ENCODE results near the gene ATP7A. TPM values are rescaled to one million over a fixed set of nuclear protein-coding genes. Genes with fewer than 3 reads are reported as not detected.
"Not testable (repeated sequence)": the region's sequence is repeated elsewhere in the genome, so short reads cannot be mapped to it uniquely, and the experiment has no call there.

The ATP7A gene
- total RNA-seq, 1 donor from 2014 or later: 15.0 TPM

GRCh38 chrX:78064152-78064551 lies 153.7 kb downstream of the ATP7A start:
- no peak for TF ChIP-seq CTCF (IDR thresholded peaks at IDR 0.05; ENCODE audit: insufficient read depth, low read depth, low read length)
- no peak overlapping the region for H3K4me3 Mint-ChIP-seq (ENCODE audit: unreplicated experiment)
- no peak for DNase-seq (ENCODE audit: low read depth)
- Histone ChIP-seq H3K4me2 (ENCODE audit: low read length) (no peak overlapping the region), H3K36me3 (ENCODE audit: insufficient read depth, low read length) (no peaks in the 10 kb centered on the region), H3K27ac (ENCODE audit: low read depth, low read length) (no peak overlapping the region), H3K27me3 (ENCODE audit: insufficient read depth, low read length) (no peaks in the 10 kb centered on the region), H3K4me1 (ENCODE audit: insufficient read depth, low read length) (peaks cover 8% of the 10 kb centered on the region), H4K20me1 (ENCODE audit: insufficient read depth, low read length) (no peaks in the 10 kb centered on the region), H3K9ac (ENCODE audit: low read length) (no peak overlapping the region), H3K79me2 (ENCODE audit: insufficient read depth, low read length) (no peaks in the 10 kb centered on the region), H3K4me3 (ENCODE audit: insufficient read depth, low read depth, low read length) (no peak overlapping the region), H3K9me3 (ENCODE audit: insufficient read depth, low read depth, low read length) (no peaks in the 10 kb centered on the region), H2AFZ (ENCODE audit: low read depth, low read length) (no peak overlapping the region)
- H3K27me3 Mint-ChIP-seq (ENCODE audit: low read depth, unreplicated experiment): peaks cover 3% of the 10 kb centered on the region
- H3K9me3 Mint-ChIP-seq (ENCODE audit: unreplicated experiment): no peaks in the 10 kb centered on the region
- H3K4me1 Mint-ChIP-seq (ENCODE audit: low read depth, unreplicated experiment): peaks cover 5% of the 10 kb centered on the region
- no peaks in the 10 kb centered on the region for H3K36me3 Mint-ChIP-seq (ENCODE audit: low read depth, unreplicated experiment)
- peak; percentile 85 for FAIRE-seq
- H3K27ac Mint-ChIP-seq (ENCODE audit: unreplicated experiment): no peak overlapping the region

- DNase-seq (ENCODE audit: low read depth) (peak; percentile 76), FAIRE-seq (peak; percentile 91)
- not testable (repeated sequence) for H3K9me3 Mint-ChIP-seq (ENCODE audit: unreplicated experiment); H3K4me3 Mint-ChIP-seq (ENCODE audit: unreplicated experiment); H3K79me2 ChIP-seq (ENCODE audit: insufficient read depth, low read length); H3K4me1 Mint-ChIP-seq (ENCODE audit: low read depth, unreplicated experiment); H3K4me1 ChIP-seq (ENCODE audit: insufficient read depth, low read length); H3K27me3 Mint-ChIP-seq (ENCODE audit: low read depth, unreplicated experiment); H4K20me1 ChIP-seq (ENCODE audit: insufficient read depth, low read length); H3K27me3 ChIP-seq (ENCODE audit: insufficient read depth, low read length); H3K4me3 ChIP-seq (ENCODE audit: insufficient read depth, low read depth, low read length); H2AFZ ChIP-seq (ENCODE audit: low read depth, low read length); H3K9me3 ChIP-seq (ENCODE audit: insufficient read depth, low read depth, low read length); H3K36me3 Mint-ChIP-seq (ENCODE audit: low read depth, unreplicated experiment); H3K36me3 ChIP-seq (ENCODE audit: insufficient read depth, low read length)
- Histone ChIP-seq H3K4me2 (ENCODE audit: low read length) (peak overlapping the region; percentile 37), H3K27ac (ENCODE audit: low read depth, low read length) (peak overlapping the region; percentile 77), H3K9ac (ENCODE audit: low read length) (peak overlapping the region; percentile 52)
- peak overlapping the region; percentile 69 for H3K27ac Mint-ChIP-seq (ENCODE audit: unreplicated experiment)
Measured at GRCh38 chrX:78064698-78065601, 154.5 kb downstream of the ATP7A start.

- FAIRE-seq (peak; percentile 87), DNase-seq (ENCODE audit: low read depth) (peak; percentile 59)
- no peak overlapping the region for H3K9ac ChIP-seq (ENCODE audit: low read length)
- peaks cover 3% of the 10 kb centered on the region for H3K27me3 Mint-ChIP-seq (ENCODE audit: low read depth, unreplicated experiment)
- no peaks in the 10 kb centered on the region for H3K9me3 ChIP-seq (ENCODE audit: insufficient read depth, low read depth, low read length)
- peaks cover 8% of the 10 kb centered on the region for H3K4me1 ChIP-seq (ENCODE audit: insufficient read depth, low read length)
- H3K27me3 ChIP-seq (ENCODE audit: insufficient read depth, low read length): no peaks in the 10 kb centered on the region
- no peak overlapping the region for H3K27ac Mint-ChIP-seq (ENCODE audit: unreplicated experiment)
- no peak overlapping the region for H3K4me3 Mint-ChIP-seq (ENCODE audit: unreplicated experiment)
- no peak overlapping the region for H3K4me3 ChIP-seq (ENCODE audit: insufficient read depth, low read depth, low read length)
- H3K27ac ChIP-seq (ENCODE audit: low read depth, low read length): peak overlapping the region; percentile 33
- no peaks in the 10 kb centered on the region for H3K36me3 ChIP-seq (ENCODE audit: insufficient read depth, low read length)
- no peaks in the 10 kb centered on the region for H3K79me2 ChIP-seq (ENCODE audit: insufficient read depth, low read length)
- H3K36me3 Mint-ChIP-seq (ENCODE audit: low read depth, unreplicated experiment): no peaks in the 10 kb centered on the region
- TF ChIP-seq CTCF (IDR thresholded peaks at IDR 0.05; ENCODE audit: insufficient read depth, low read depth, low read length) (no peak), EZH2 (IDR thresholded peaks at IDR 0.05; ENCODE audit: insufficient read depth, low read length) (no peak)
- no peaks in the 10 kb centered on the region for H3K9me3 Mint-ChIP-seq (ENCODE audit: unreplicated experiment)
- peaks cover 5% of the 10 kb centered on the region for H3K4me1 Mint-ChIP-seq (ENCODE audit: low read depth, unreplicated experiment)
- no peak overlapping the region for H3K4me2 ChIP-seq (ENCODE audit: low read length)
- no peaks in the 10 kb centered on the region for H4K20me1 ChIP-seq (ENCODE audit: insufficient read depth, low read length)
- no peak overlapping the region for H2AFZ ChIP-seq (ENCODE audit: low read depth, low read length)
Measured at GRCh38 chrX:78066110-78066509, 155.6 kb downstream of the ATP7A start.

All from astrocyte (in vitro differentiated cells and primary cell).